ENCODE results near the gene CDC42BPB.

CDC42BPB gene

GRCh38 chr14:103074729-103075367, 17.5 kb upstream of the CDC42BPB start:
- peak overlapping the region; percentile 25 to 42 for H3K4me3 ChIP-seq (replicated peaks in 1 of 2; ENCODE audit: low read depth in 2 of 2, low read length in 2 of 2)
- TF ChIP-seq, protein P1, sequence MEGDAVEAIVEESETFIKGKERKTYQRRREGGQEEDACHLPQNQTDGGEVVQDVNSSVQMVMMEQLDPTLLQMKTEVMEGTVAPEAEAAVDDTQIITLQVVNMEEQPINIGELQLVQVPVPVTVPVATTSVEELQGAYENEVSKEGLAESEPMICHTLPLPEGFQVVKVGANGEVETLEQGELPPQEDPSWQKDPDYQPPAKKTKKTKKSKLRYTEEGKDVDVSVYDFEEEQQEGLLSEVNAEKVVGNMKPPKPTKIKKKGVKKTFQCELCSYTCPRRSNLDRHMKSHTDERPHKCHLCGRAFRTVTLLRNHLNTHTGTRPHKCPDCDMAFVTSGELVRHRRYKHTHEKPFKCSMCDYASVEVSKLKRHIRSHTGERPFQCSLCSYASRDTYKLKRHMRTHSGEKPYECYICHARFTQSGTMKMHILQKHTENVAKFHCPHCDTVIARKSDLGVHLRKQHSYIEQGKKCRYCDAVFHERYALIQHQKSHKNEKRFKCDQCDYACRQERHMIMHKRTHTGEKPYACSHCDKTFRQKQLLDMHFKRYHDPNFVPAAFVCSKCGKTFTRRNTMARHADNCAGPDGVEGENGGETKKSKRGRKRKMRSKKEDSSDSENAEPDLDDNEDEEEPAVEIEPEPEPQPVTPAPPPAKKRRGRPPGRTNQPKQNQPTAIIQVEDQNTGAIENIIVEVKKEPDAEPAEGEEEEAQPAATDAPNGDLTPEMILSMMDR (IDR thresholded peaks at IDR 0.05; ENCODE audit: low read depth, low read length) = no peak
- DNase-seq (ENCODE audit: low read depth in 2 of 2) = no peak

GRCh38 chr14:103073876-103074728, 16.8 kb upstream of the CDC42BPB start:
- TF ChIP-seq, protein P1 (IDR thresholded peaks at IDR 0.05; ENCODE audit: low read depth, low read length) = no peak
- DNase-seq (ENCODE audit: low read depth in 2 of 2) = no peak
- no peak overlapping the region for H3K4me3 ChIP-seq (replicated peaks in 1 of 2; ENCODE audit: low read depth in 2 of 2, low read length in 2 of 2)

DNA sequence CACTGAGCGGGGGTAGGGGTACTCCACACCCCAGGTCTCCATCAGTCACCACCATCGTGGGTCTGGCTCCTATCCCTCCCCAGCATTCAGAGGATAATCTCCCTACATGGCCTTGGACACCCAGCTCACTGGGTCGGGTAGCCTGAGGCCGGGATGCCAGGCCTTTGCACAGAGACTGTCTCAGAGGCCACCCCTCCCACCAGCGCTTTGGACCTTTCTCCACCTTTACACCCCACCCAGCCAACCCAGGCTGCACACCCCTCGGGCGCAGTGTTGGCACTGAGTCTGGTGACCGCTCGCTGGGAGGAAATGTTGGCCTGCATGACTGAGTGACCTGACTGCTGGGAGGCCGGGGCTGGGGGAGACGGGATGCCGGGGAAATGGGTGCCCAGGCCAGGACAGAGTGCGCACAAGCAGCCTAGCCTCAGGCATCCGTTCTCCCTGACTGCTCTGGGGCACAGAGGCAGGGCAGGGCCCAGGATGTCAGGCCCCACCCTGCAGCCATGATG, 16.1 kb upstream of the CDC42BPB start:
- TF ChIP-seq, protein P1 (IDR thresholded peaks at IDR 0.05; ENCODE audit: low read depth, low read length) = no peak
- H3K4me3 ChIP-seq (replicated peaks in 1 of 2; ENCODE audit: low read depth in 2 of 2, low read length in 2 of 2) = no peak overlapping the region
- no peak for DNase-seq (ENCODE audit: low read depth in 2 of 2)

GRCh38 chr14:103072595-103073366, 15.4 kb upstream of the CDC42BPB start:
- no peak overlapping the region for H3K4me3 ChIP-seq (replicated peaks in 1 of 2; ENCODE audit: low read depth in 2 of 2, low read length in 2 of 2)
- TF ChIP-seq, protein P1 (IDR thresholded peaks at IDR 0.05; ENCODE audit: low read depth, low read length) = no peak
- DNase-seq (ENCODE audit: low read depth in 2 of 2) = no peak

DNA sequence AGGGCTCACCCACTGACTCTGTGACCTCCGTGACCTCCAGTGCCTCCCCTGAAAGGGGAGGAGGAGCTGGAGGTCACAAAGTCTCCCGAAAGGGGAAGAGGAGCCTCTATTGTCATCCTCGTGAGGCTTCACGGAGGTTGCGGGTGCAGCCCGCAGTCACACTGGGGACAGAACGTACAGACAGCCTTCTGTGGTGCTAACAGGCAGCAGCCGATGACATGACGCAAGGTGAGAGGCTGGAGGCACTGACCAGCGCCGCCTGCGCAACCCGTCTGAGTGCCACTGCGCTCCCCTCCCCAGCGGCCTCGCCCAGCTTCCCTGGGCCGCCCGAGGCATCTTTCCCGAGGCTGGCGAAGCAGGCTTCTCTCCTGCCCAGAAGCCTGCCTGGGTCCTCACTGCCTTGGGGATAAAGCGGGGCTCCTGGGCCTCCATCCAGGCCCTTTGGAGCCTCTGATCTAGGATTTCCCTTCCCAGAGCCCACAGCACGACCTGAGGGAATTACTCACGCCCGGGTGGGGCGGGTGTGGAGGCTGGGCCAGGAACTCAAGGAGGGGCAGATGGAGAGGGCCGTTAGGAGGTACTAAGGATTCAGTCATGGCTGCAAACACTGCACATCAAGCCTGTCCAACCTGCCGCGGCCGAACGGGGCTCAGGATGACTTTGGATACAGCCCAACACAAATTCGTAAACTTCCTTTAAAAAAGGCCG, 14.3 kb upstream of the CDC42BPB start:
- no peak overlapping the region for H3K4me3 ChIP-seq (replicated peaks in 1 of 2; ENCODE audit: low read depth in 2 of 2, low read length in 2 of 2)
- TF ChIP-seq, protein P1 (IDR thresholded peaks at IDR 0.05; ENCODE audit: low read depth, low read length) = no peak
- DNase-seq (ENCODE audit: low read depth in 2 of 2) = peak in 1 of 2 donors; percentile 26

- no peak for DNase-seq (ENCODE audit: low read depth in 2 of 2)
- TF ChIP-seq, protein P1 (IDR thresholded peaks at IDR 0.05; ENCODE audit: low read depth, low read length) = no peak
- no peak overlapping the region for H3K4me3 ChIP-seq (replicated peaks in 1 of 2; ENCODE audit: low read depth in 2 of 2, low read length in 2 of 2)
Observed at GRCh38 chr14:103070971-103071542, 13.7 kb upstream of the CDC42BPB start.

Measured in cardiac fibroblast (primary cell).